NCI-H2081 treated with DMSO at 0.1 percent for 48 hours (cell line): ENCODE results near the gene FRMD8.

Experiments
- DNase-seq: peaks from one replicate; lab custom pipeline; 2025; lab: John Stamatoyannopoulos, UW

Gene FRMD8

GRCh38 chr11:65414776-65415498 lies 28.5 kb downstream of the FRMD8 start:
- DNase-seq, result no peak

- no peak for DNase-seq
Measured at GRCh38 chr11:65415499-65416340, 29.3 kb downstream of the FRMD8 start.

- DNase-seq, result no peak
Measured at GRCh38 chr11:65416341-65416824, 29.9 kb downstream of the FRMD8 start.

DNA sequence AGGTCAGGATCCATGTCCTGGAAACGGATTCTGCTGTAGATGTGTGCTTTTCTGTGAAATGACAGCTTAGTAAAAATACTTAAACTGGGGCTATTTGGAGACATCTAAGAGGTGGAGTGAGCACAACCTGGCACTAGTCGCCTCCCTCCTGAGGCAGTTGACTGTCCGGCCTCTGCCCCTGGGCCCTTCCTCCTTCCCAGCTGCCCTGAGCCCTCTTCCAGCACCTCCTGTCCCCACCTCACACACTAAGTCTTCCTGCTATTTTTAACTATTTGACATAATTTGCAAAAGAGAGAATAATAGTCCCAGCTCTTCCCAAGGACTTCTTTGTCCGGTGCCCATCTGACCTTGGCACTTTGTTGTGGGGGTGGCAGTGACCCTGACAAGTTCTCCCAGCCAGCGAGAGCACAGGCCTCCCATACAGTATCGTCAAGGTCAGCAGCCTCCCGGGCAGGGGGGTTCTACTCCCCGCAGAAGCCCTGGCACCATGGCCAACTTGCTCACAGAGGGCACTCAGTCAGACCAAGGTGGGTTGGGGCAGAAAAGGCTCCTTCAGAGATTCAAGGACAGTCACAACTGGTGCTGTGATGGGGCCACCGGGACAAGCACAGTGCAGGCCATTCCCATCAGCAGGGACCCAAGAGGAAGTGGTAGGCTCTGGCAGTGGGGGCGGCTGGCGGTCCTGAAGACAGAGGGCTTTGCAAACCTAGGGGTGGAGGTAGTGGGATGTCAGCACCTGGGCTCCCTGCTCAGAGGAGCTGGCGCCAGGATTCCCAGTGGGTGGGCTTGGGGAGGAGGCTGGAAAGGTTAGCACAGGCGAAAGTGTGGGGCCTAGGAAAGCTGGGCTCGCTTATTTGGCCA lies 30.6 kb downstream of the FRMD8 start:
- no peak for DNase-seq

- DNase-seq, result no peak
Measured at GRCh38 chr11:65417702-65418430, 31.4 kb downstream of the FRMD8 start.

- DNase-seq, result no peak
Measured at GRCh38 chr11:65418431-65418680, 31.9 kb downstream of the FRMD8 start.

- DNase-seq, result peak; percentile 77
Measured at GRCh38 chr11:65418681-65419459, 32.4 kb downstream of the FRMD8 start.

- no peak for DNase-seq
Measured at GRCh38 chr11:65419460-65419771, 33.0 kb downstream of the FRMD8 start.

GRCh38 chr11:65419772-65420481 lies 33.5 kb downstream of the FRMD8 start:
- DNase-seq, result no peak

GRCh38 chr11:65420506-65420905 lies 34.1 kb downstream of the FRMD8 start:
- no peak for DNase-seq

DNA sequence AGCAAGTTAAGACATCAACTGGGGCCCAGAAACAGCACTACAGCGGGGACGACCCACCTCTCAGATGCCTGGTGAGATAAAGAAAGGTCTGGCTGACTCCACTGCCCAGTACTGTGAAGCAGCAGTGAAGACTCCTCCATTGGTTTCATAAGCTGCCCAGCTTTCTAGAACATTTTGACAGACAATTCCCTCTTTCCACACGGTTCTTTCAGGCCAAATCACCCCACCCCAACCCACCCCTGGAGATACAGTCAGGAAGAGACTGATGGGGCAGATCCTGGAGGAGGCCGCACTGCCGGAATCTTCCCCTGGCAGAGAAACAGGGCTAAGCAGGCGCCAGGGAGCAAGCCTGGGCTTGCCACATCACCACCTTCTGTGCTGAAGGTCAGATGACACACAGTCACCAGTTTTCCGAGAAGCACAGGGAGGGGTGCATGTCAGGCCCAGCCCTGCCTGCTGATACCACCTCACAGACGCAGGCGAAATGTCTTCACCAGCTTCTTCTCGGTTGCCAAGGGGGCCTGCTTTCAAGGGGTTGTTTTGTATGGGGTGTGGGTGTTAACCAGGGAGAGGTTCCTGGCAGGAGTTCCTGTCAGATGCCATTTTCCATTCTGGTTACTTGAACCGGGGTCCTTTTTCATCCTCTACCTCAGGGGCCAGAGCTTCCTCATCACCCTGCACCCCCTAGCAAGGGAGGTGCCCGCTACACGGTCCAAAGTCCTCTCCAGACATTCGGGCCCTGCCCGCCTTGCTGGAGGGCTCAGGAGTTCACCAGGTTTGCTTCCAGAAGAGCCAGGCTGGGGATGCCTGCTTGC lies 34.7 kb downstream of the FRMD8 start:
- DNase-seq, result no peak

DNA sequence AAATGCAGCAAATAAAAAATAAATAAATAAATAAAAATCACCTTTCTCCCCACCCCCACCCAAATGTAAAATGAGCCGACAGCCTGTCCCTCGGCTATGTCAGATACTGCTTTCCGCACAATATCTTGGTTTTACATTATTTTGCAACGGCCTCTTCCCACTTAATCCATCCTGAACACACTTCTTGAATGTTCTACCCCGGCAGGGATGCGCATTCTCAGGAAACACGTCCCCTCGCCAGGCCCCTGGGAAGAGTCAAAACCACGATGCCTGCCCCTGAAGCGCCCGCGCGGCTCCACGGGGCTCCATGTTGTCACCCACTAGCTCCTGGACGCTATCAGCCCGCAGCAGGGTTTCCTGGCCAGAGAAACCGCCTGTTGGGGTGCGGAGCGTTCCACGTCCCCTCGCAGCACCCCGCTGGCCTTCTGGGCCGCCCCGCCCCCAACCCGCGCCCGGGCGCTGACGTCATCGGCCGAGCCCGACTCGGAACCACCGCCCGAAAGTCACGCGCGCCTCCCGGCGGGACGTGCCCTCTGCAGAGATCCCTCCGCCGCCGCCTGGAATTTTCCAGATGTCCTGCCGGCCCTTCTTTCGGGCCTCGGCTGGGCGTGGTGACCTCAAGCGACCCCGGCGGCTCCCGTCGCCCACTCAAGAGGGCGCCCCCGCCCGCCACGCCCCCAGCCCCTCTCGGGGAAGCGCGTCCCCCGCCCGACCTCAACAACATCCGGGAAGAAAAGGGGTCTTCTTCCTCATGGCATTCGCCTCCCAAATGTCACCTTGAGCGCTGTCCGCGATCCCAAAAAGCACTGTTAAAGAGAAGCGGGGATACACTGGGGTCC lies 35.6 kb downstream of the FRMD8 start:
- DNase-seq, result no peak

GRCh38 chr11:65422633-65423515 lies 36.4 kb downstream of the FRMD8 start, which contains the start of gene NEAT1:
NEAT1 (plus strand) TSS chr11:65422798.
- no peak for DNase-seq

DNA sequence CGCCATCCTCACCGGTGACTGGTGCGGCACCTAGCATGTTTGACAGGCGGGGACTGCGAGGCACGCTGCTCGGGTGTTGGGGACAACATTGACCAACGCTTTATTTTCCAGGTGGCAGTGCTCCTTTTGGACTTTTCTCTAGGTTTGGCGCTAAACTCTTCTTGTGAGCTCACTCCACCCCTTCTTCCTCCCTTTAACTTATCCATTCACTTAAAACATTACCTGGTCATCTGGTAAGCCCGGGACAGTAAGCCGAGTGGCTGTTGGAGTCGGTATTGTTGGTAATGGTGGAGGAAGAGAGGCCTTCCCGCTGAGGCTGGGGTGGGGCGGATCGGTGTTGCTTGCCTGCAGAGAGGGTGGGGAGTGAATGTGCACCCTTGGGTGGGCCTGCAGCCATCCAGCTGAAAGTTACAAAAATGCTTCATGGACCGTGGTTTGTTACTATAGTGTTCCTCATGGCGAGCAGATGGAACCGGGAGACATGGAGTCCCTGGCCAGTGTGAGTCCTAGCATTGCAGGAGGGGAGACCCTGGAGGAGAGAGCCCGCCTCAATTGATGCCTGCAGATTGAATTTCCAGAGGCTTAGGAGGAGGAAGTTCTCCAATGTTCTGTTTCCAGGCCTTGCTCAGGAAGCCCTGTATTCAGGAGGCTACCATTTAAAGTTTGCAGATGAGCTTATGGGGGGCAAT lies 37.2 kb downstream of the FRMD8 start:
- DNase-seq, result no peak

- no peak for DNase-seq
Measured at GRCh38 chr11:65424205-65425104, 38.0 kb downstream of the FRMD8 start.
